ENCODE data around the gene IPO5. TPM values are rescaled to one million over a fixed set of nuclear protein-coding genes. Genes with fewer than 3 reads are reported as not detected.

IPO5 gene
- total and polyA plus RNA-seq, 2 donors from 2014 or later, result 32.2 to 92.0 TPM

GRCh38 chr13:98020271-98020670, 66.8 kb downstream of the IPO5 start:
- peaks cover 20 to 33% (median 32%) of the 10 kb centered on the region in 3 donors for H3K36me3 ChIP-seq (ENCODE audit: control insufficient read depth in 2 of 3, insufficient read depth in 3 of 3, low read length in 3 of 3)
- no peak for TF ChIP-seq CTCF (IDR thresholded peaks at IDR 0.05; ENCODE audit: borderline replicate concordance, extremely low read depth, insufficient read depth)
- no peaks in the 10 kb centered on the region for H3K9me3 ChIP-seq (ENCODE audit: control insufficient read depth in 2 of 3, insufficient read depth in 1 of 3, low read length in 3 of 3)
- H3K4me1 ChIP-seq (ENCODE audit: control insufficient read depth in 2 of 3, insufficient read depth in 2 of 3, low read depth in 1 of 3, low read length in 3 of 3), result no peaks in the 10 kb centered on the region
- FAIRE-seq, result no peak
- no peak for DNase-seq
- no peak overlapping the region for H3K27ac ChIP-seq (ENCODE audit: low read depth in 2 of 2, low read length in 2 of 2)
- H3K9ac ChIP-seq (ENCODE audit: low read length in 3 of 3), result no peak overlapping the region
- H3K27me3 ChIP-seq (ENCODE audit: control insufficient read depth, insufficient read depth, low read length), result no peaks in the 10 kb centered on the region
- H3K4me3 ChIP-seq (ENCODE audit: low read length in 3 of 3), result no peak overlapping the region
- intact Hi-C loops (cut with DNase I), result no loop called here

GRCh38 chr13:98022210-98022609, 68.7 kb downstream of the IPO5 start:
- intact Hi-C loops (cut with DNase I), result no loop called here
- no peak for TF ChIP-seq CTCF (IDR thresholded peaks at IDR 0.05; ENCODE audit: borderline replicate concordance, extremely low read depth, insufficient read depth)
- Histone ChIP-seq H3K9ac (ENCODE audit: low read length in 3 of 3) (no peak overlapping the region), H3K27ac (ENCODE audit: low read depth in 2 of 2, low read length in 2 of 2) (no peak overlapping the region), H3K27me3 (ENCODE audit: control insufficient read depth, insufficient read depth, low read length) (no peaks in the 10 kb centered on the region), H3K9me3 (ENCODE audit: control insufficient read depth in 2 of 3, insufficient read depth in 1 of 3, low read length in 3 of 3) (no peaks in the 10 kb centered on the region), H3K4me1 (ENCODE audit: control insufficient read depth in 2 of 3, insufficient read depth in 2 of 3, low read depth in 1 of 3, low read length in 3 of 3) (peaks cover 0 to 3% (median 0%) of the 10 kb centered on the region in 3 donors), H3K36me3 (ENCODE audit: control insufficient read depth in 2 of 3, insufficient read depth in 3 of 3, low read length in 3 of 3) (peaks cover 20 to 30% (median 26%) of the 10 kb centered on the region in 3 donors), H3K4me3 (ENCODE audit: low read length in 3 of 3) (no peak overlapping the region)
- DNase-seq, result no peak
- no peak for FAIRE-seq

GRCh38 chr13:98025480-98026025, 72.1 kb downstream of the IPO5 start:
- Histone ChIP-seq H3K4me3 (ENCODE audit: low read length in 3 of 3) (no peak overlapping the region), H3K36me3 (ENCODE audit: control insufficient read depth in 2 of 3, insufficient read depth in 3 of 3, low read length in 3 of 3) (peaks cover 5 to 15% (median 9%) of the 10 kb centered on the region in 3 donors), H3K27me3 (ENCODE audit: control insufficient read depth, insufficient read depth, low read length) (no peaks in the 10 kb centered on the region), H3K9me3 (ENCODE audit: control insufficient read depth in 2 of 3, insufficient read depth in 1 of 3, low read length in 3 of 3) (no peaks in the 10 kb centered on the region), H3K27ac (ENCODE audit: low read depth in 2 of 2, low read length in 2 of 2) (no peak overlapping the region), H3K9ac (ENCODE audit: low read length in 3 of 3) (no peak overlapping the region), H3K4me1 (ENCODE audit: control insufficient read depth in 2 of 3, insufficient read depth in 2 of 3, low read depth in 1 of 3, low read length in 3 of 3) (peaks cover 0 to 3% (median 0%) of the 10 kb centered on the region in 3 donors)
- FAIRE-seq (no peak), DNase-seq (no peak)
- intact Hi-C loops (cut with DNase I), result no loop called here
- no peak for TF ChIP-seq CTCF (IDR thresholded peaks at IDR 0.05; ENCODE audit: borderline replicate concordance, extremely low read depth, insufficient read depth)

- no peak overlapping the region for H3K4me3 ChIP-seq (ENCODE audit: low read length in 3 of 3)
- peaks cover 0 to 3% (median 2%) of the 10 kb centered on the region in 3 donors for H3K4me1 ChIP-seq (ENCODE audit: control insufficient read depth in 2 of 3, insufficient read depth in 2 of 3, low read depth in 1 of 3, low read length in 3 of 3)
- TF ChIP-seq CTCF (IDR thresholded peaks at IDR 0.05; ENCODE audit: borderline replicate concordance, extremely low read depth, insufficient read depth), result no peak
- FAIRE-seq, result no peak
- no peak overlapping the region for H3K9ac ChIP-seq (ENCODE audit: low read length in 3 of 3)
- H3K27me3 ChIP-seq (ENCODE audit: control insufficient read depth, insufficient read depth, low read length), result no peaks in the 10 kb centered on the region
- H3K36me3 ChIP-seq (ENCODE audit: control insufficient read depth in 2 of 3, insufficient read depth in 3 of 3, low read length in 3 of 3), result peaks cover 4 to 9% (median 8%) of the 10 kb centered on the region in 3 donors
- H3K27ac ChIP-seq (ENCODE audit: low read depth in 2 of 2, low read length in 2 of 2), result no peak overlapping the region
- peak in 3 of 5 donors; percentile 24 to 57 (median 36) for DNase-seq
- intact Hi-C loops (cut with DNase I), result no loop called here
- H3K9me3 ChIP-seq (ENCODE audit: control insufficient read depth in 2 of 3, insufficient read depth in 1 of 3, low read length in 3 of 3), result no peaks in the 10 kb centered on the region
Measured at GRCh38 chr13:98026457-98026857, 73.0 kb downstream of the IPO5 start.
